ENCODE data around the gene MDP1. TPM values are rescaled to one million over a fixed set of nuclear protein-coding genes. Genes with fewer than 3 reads are reported as not detected.
A peak's percentile ranks its signal among the peaks of the same experiment; 100 is the strongest.

Gene MDP1
- total RNA-seq, 1 experiment from 2014 or later, result 12.6 TPM

DNA sequence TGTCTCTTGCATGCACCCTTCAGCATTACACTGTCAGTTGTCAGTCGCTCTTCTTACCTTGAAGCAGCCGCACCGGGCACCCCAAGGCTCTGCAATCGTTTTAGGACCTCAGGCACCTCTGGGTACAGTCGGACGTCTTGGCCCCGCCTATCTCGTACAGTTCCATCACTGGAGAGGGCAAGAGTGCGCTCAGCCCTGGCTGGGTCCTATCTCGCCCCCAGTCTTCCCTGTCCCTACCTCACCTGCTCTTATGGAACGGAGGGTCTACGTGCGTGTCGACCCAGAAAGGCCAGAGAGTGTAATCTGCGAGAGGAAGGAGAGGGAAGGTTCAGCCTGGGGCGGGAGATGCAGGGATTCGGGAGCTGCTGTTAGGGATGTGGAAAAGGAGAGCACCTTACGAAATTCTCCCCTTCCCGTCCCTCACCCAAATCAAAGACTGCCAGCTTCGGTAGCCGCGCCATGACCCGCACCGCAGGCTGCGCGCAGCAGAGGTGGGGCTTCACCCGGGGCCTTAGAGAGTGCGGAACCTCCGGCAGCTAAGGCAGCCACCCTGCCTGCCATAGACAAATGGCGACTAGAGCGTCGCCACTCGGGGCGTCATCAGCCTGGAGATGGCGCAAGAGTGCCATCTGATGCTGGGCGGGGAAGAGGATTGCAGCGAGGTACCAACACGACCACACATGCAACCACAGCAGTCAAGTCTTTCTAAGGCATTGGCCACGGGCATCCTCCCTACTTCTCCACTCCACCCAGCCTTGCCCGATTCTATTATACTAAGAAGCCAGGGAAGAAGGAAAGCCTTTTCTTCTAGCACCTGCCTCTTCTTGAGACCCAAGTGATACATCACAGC, at the start of gene MDP1 (continued):
- TF ChIP-seq CDX4 (CRISPR knock-in tag; IDR thresholded peaks at IDR 0.05; ENCODE audit: borderline replicate concordance) (no peak), ZNF423 (CRISPR knock-in tag; IDR thresholded peaks at IDR 0.05) (no peak), ZMAT4 (CRISPR knock-in tag; IDR thresholded peaks at IDR 0.05) (0 out of 2 replicates have a peak, but pooled peaks have one; percentile 40), ATF3 (CRISPR knock-in tag; conservative IDR thresholded peaks at IDR 0.05) (no peak), ELF4 (CRISPR knock-in tag; IDR thresholded peaks at IDR 0.05; ENCODE audit: low read depth) (no peak), E2F1 (CRISPR knock-in tag; IDR thresholded peaks at IDR 0.05) (no peak), CREB1 (CRISPR knock-in tag; IDR thresholded peaks at IDR 0.05) (peak; percentile 67; the same call in 1 of the 2 replicates), NFE2L1 (CRISPR knock-in tag; IDR thresholded peaks at IDR 0.05) (no peak; the same call in 1 of the 2 replicates), ZNF121 (CRISPR knock-in tag; IDR thresholded peaks at IDR 0.05) (no peak), MXD4 (CRISPR knock-in tag; IDR thresholded peaks at IDR 0.05; ENCODE audit: borderline replicate concordance) (no peak), ZNF232 (CRISPR knock-in tag; IDR thresholded peaks at IDR 0.05) (no peak), KAT7 (CRISPR knock-in tag; IDR thresholded peaks at IDR 0.05; ENCODE audit: borderline replicate concordance) (no peak), TEAD4 (CRISPR knock-in tag; IDR thresholded peaks at IDR 0.05) (0 out of 2 replicates have a peak, but pooled peaks have one; percentile 31), TP53 (CRISPR knock-in tag; IDR thresholded peaks at IDR 0.05) (no peak), PRRX2 (CRISPR knock-in tag; IDR thresholded peaks at IDR 0.05) (peak; percentile 86; the same call in 1 of the 2 replicates), FOXK1 (CRISPR knock-in tag; IDR thresholded peaks at IDR 0.05) (peak; percentile 83), CBFB (CRISPR knock-in tag; IDR thresholded peaks at IDR 0.05; ENCODE audit: low read depth) (no peak), MLX (CRISPR knock-in tag; IDR thresholded peaks at IDR 0.05) (no peak), NR2C2 (CRISPR knock-in tag; IDR thresholded peaks at IDR 0.05) (no peak), ZSCAN18 (CRISPR knock-in tag; IDR thresholded peaks at IDR 0.05) (no peak), OVOL2 (CRISPR knock-in tag; IDR thresholded peaks at IDR 0.05; ENCODE audit: borderline replicate concordance) (no peak)
- TF ChIP-seq, protein P1, sequence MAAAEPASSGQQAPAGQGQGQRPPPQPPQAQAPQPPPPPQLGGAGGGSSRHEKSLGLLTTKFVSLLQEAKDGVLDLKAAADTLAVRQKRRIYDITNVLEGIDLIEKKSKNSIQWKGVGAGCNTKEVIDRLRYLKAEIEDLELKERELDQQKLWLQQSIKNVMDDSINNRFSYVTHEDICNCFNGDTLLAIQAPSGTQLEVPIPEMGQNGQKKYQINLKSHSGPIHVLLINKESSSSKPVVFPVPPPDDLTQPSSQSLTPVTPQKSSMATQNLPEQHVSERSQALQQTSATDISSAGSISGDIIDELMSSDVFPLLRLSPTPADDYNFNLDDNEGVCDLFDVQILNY (CRISPR knock-in tag; IDR thresholded peaks at IDR 0.05), result no peak
- TF ChIP-seq, protein P2, sequence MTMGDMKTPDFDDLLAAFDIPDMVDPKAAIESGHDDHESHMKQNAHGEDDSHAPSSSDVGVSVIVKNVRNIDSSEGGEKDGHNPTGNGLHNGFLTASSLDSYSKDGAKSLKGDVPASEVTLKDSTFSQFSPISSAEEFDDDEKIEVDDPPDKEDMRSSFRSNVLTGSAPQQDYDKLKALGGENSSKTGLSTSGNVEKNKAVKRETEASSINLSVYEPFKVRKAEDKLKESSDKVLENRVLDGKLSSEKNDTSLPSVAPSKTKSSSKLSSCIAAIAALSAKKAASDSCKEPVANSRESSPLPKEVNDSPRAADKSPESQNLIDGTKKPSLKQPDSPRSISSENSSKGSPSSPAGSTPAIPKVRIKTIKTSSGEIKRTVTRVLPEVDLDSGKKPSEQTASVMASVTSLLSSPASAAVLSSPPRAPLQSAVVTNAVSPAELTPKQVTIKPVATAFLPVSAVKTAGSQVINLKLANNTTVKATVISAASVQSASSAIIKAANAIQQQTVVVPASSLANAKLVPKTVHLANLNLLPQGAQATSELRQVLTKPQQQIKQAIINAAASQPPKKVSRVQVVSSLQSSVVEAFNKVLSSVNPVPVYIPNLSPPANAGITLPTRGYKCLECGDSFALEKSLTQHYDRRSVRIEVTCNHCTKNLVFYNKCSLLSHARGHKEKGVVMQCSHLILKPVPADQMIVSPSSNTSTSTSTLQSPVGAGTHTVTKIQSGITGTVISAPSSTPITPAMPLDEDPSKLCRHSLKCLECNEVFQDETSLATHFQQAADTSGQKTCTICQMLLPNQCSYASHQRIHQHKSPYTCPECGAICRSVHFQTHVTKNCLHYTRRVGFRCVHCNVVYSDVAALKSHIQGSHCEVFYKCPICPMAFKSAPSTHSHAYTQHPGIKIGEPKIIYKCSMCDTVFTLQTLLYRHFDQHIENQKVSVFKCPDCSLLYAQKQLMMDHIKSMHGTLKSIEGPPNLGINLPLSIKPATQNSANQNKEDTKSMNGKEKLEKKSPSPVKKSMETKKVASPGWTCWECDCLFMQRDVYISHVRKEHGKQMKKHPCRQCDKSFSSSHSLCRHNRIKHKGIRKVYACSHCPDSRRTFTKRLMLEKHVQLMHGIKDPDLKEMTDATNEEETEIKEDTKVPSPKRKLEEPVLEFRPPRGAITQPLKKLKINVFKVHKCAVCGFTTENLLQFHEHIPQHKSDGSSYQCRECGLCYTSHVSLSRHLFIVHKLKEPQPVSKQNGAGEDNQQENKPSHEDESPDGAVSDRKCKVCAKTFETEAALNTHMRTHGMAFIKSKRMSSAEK (CRISPR knock-in tag; IDR thresholded peaks at IDR 0.05; ENCODE audit: borderline replicate concordance), result no peak
- TF ChIP-seq, protein P3, sequence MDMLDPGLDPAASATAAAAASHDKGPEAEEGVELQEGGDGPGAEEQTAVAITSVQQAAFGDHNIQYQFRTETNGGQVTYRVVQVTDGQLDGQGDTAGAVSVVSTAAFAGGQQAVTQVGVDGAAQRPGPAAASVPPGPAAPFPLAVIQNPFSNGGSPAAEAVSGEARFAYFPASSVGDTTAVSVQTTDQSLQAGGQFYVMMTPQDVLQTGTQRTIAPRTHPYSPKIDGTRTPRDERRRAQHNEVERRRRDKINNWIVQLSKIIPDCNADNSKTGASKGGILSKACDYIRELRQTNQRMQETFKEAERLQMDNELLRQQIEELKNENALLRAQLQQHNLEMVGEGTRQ (CRISPR knock-in tag; IDR thresholded peaks at IDR 0.05), result peak; percentile 51
- TF ChIP-seq, protein P4, sequence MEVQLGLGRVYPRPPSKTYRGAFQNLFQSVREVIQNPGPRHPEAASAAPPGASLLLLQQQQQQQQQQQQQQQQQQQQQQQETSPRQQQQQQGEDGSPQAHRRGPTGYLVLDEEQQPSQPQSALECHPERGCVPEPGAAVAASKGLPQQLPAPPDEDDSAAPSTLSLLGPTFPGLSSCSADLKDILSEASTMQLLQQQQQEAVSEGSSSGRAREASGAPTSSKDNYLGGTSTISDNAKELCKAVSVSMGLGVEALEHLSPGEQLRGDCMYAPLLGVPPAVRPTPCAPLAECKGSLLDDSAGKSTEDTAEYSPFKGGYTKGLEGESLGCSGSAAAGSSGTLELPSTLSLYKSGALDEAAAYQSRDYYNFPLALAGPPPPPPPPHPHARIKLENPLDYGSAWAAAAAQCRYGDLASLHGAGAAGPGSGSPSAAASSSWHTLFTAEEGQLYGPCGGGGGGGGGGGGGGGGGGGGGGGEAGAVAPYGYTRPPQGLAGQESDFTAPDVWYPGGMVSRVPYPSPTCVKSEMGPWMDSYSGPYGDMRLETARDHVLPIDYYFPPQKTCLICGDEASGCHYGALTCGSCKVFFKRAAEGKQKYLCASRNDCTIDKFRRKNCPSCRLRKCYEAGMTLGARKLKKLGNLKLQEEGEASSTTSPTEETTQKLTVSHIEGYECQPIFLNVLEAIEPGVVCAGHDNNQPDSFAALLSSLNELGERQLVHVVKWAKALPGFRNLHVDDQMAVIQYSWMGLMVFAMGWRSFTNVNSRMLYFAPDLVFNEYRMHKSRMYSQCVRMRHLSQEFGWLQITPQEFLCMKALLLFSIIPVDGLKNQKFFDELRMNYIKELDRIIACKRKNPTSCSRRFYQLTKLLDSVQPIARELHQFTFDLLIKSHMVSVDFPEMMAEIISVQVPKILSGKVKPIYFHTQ (CRISPR knock-in tag; IDR thresholded peaks at IDR 0.05), result peak; percentile 5; the same call in 1 of the 2 replicates

All from WTC11 (cell line).